ENCODE data around the gene ZNF48. TPM values are rescaled to one million over a fixed set of nuclear protein-coding genes. Genes with fewer than 3 reads are reported as not detected.
A peak's percentile ranks its signal among the peaks of the same experiment; 100 is the strongest.

The ZNF48 gene
- total RNA-seq, 2 donors from 2014 or later, result 9.3 to 12.2 TPM

GRCh38 chr16:30377050-30377811 lies 18.0 kb upstream of the ZNF48 start:
- peaks cover 35% of the 10 kb centered on the region for H3K4me1 ChIP-seq

GRCh38 chr16:30377812-30378235 lies 17.4 kb upstream of the ZNF48 start:
- DNase-seq, result peak; percentile 83 to 91 (median 86)
- 0 to 5% methylated on average over 2 to 39 of the region's 39 CpGs for WGBS, 2 donors
- Histone ChIP-seq H3K27me3 (no peaks in the 10 kb centered on the region), H3K4me1 (peaks cover 30% of the 10 kb centered on the region), H3K36me3 (replicated peaks in 1 of 2; ENCODE audit: insufficient read depth in 1 of 2, low read depth in 2 of 2) (no peaks in the 10 kb centered on the region), H3K4me3 (peak overlapping the region; percentile 15 to 19), H3K9me3 (no peaks in the 10 kb centered on the region), H3K27ac (peak overlapping the region; percentile 90 to 100 (median 96))
- ATAC-seq, result peak; percentile 49
- TF ChIP-seq, protein P1, sequence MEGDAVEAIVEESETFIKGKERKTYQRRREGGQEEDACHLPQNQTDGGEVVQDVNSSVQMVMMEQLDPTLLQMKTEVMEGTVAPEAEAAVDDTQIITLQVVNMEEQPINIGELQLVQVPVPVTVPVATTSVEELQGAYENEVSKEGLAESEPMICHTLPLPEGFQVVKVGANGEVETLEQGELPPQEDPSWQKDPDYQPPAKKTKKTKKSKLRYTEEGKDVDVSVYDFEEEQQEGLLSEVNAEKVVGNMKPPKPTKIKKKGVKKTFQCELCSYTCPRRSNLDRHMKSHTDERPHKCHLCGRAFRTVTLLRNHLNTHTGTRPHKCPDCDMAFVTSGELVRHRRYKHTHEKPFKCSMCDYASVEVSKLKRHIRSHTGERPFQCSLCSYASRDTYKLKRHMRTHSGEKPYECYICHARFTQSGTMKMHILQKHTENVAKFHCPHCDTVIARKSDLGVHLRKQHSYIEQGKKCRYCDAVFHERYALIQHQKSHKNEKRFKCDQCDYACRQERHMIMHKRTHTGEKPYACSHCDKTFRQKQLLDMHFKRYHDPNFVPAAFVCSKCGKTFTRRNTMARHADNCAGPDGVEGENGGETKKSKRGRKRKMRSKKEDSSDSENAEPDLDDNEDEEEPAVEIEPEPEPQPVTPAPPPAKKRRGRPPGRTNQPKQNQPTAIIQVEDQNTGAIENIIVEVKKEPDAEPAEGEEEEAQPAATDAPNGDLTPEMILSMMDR (IDR thresholded peaks at IDR 0.05), result no peak
- peak; percentile 6 to 80 (median 66) for TF ChIP-seq POLR2A (IDR thresholded peaks at IDR 0.05)
- intact Hi-C loops (cut with DNase I), result no loop called here

More at GRCh38 chr16:30377050-30377811, 18.0 kb upstream of the ZNF48 start:
- WGBS, 2 donors, result 49 to 71% methylated on average over 23 to 29 of the region's 29 CpGs
- no peaks in the 10 kb centered on the region for H3K27me3 ChIP-seq
- no peaks in the 10 kb centered on the region for H3K9me3 ChIP-seq
- H3K4me3 ChIP-seq, result no peak overlapping the region
- H3K27ac ChIP-seq, result peak overlapping the region; percentile 90 to 100 (median 96)
- TF ChIP-seq, protein P1 (IDR thresholded peaks at IDR 0.05), result no peak
- TF ChIP-seq POLR2A (IDR thresholded peaks at IDR 0.05), result no peak
- DNase-seq (no peak), ATAC-seq (no peak)
- no peaks in the 10 kb centered on the region for H3K36me3 ChIP-seq (replicated peaks in 1 of 2; ENCODE audit: insufficient read depth in 1 of 2, low read depth in 2 of 2)
- intact Hi-C loops (cut with DNase I), result no loop called here

DNA sequence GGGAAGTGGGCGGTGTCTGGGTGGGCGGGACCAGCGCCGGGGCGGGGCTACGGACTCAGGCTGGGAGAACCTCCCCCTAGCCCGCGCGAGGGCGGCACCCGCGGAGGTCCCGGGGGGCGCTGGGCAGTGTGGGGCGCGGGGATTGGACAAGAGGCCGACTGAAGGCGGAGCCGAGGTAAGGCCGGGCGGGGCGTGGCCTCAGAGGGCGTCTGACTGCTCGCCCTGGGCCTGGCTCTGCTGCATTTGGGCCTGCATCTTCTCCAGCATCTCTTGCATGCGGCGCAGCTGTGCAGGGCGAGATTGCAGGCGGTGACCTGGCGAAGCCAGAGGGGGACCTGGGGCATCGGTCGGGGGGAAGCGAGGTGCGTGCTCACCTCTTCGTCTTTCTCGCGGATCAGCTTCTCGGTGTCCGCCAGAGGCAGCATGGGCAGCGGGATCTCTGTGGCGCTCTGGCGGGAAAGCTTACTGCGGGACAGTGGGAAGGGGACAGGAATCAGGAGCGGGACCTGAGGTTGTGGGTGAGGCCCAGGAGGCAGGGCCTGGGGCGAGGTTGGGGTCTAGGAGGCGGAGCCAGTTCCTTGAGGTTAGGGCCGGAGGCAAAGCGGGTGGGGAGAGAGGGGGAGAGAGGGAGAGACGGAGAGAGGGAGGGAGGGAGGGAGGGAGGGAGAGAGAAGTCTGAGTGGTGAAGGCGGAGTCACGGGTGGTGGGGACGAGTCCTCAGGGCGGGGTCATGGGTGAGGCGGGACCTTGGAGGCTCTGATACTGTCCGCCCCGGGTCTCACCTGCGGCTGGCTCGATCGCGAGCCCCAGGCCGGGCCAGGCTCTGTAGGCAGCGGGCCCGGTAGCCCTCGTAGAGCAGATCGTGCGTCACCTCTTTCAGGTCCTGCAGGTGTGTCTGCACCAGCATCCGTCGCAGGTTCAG lies 16.7 kb upstream of the ZNF48 start:
- peak overlapping the region; percentile 90 to 100 (median 96) for H3K27ac ChIP-seq
- no peaks in the 10 kb centered on the region for H3K9me3 ChIP-seq
- TF ChIP-seq, protein P1 (IDR thresholded peaks at IDR 0.05), result peak in 4 of 7 experiments; percentile 9 to 36 (median 30)
- TF ChIP-seq POLR2A (IDR thresholded peaks at IDR 0.05), result peak; percentile 30 to 62 (median 61)
- H3K27me3 ChIP-seq, result no peaks in the 10 kb centered on the region
- 0% methylated on average over 24 to 66 of the region's 67 CpGs for WGBS, 2 donors
- peak overlapping the region; percentile 19 to 23 for H3K4me3 ChIP-seq
- DNase-seq (peak; percentile 99), ATAC-seq (peak; percentile 93)
- intact Hi-C loops (cut with DNase I), result no loop called here
- H3K36me3 ChIP-seq (replicated peaks in 1 of 2; ENCODE audit: insufficient read depth in 1 of 2, low read depth in 2 of 2), result no peaks in the 10 kb centered on the region
- peaks cover 23% of the 10 kb centered on the region for H3K4me1 ChIP-seq

GRCh38 chr16:30379158-30379783 lies 15.9 kb upstream of the ZNF48 start:
- Histone ChIP-seq H3K9me3 (no peaks in the 10 kb centered on the region), H3K4me1 (peaks cover 15% of the 10 kb centered on the region), H3K4me3 (peak overlapping the region in 1 of 2 donors; percentile 18), H3K27me3 (no peaks in the 10 kb centered on the region), H3K27ac (peak overlapping the region; percentile 90 to 100 (median 96)), H3K36me3 (replicated peaks in 1 of 2; ENCODE audit: insufficient read depth in 1 of 2, low read depth in 2 of 2) (no peaks in the 10 kb centered on the region)
- WGBS, 2 donors, result 25 to 74% methylated on average over 12 to 26 of the region's 27 CpGs
- intact Hi-C loops (cut with DNase I), result no loop called here
- TF ChIP-seq, protein P1 (IDR thresholded peaks at IDR 0.05), result no peak
- no peak for TF ChIP-seq POLR2A (IDR thresholded peaks at IDR 0.05)
- no peak for DNase-seq
- no peak for ATAC-seq
